ENCODE measurements around the gene NAA80.
A peak's percentile ranks its signal among the peaks of the same experiment; 100 is the strongest.

Gene NAA80, protein sequence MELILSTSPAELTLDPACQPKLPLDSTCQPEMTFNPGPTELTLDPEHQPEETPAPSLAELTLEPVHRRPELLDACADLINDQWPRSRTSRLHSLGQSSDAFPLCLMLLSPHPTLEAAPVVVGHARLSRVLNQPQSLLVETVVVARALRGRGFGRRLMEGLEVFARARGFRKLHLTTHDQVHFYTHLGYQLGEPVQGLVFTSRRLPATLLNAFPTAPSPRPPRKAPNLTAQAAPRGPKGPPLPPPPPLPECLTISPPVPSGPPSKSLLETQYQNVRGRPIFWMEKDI

DNA sequence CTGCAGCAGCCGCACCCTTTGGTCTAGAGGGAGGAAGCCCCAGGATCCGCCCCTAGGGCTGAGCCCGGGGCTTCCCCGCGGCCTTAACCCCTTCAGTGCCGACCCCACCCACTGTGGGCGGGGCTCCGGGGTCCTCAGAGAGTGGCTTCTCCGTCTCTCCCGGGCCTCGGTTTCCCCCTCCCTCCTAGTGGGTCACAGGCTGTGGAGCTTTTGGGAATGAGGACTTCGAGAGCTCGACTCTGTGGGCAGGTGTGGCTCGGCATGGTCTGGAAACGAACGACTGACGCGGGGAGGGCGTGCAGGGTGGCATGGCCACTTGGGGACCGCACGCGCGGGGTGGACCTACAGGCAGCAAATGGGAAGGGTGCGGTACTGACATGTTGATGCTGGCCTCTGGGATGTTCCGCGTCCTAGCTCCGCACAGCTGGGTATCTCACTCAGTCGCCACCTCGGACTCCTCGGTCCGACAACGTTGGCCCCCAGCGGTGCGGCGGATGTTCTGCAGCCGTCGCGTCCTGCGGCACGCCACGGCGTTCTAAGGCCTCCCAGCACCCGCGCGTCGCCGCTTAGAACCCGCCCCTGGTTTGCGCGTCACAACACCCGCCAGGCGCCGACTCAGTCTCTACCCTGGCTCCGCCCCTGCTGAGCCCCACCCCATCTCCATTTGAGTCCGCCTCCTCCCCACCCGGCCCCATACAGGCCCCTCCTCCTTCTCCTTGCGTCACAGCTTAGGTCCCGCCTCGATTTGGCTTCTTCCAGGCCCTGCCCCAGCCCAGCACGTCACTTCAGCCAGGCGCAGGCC, at the start of gene NAA80, which contains the start of gene HYAL3:
Gene NAA80, minus strand, starts transcription at position 570 of the 802 bp plus-strand sequence. CDS start 1,942 bp downstream, outside the sequence.
Gene HYAL3, minus strand, starts transcription at position 570 of the 802 bp plus-strand sequence. CDS start 3,803 bp downstream, outside the sequence.
- FAIRE-seq: peak; percentile 99

DNA sequence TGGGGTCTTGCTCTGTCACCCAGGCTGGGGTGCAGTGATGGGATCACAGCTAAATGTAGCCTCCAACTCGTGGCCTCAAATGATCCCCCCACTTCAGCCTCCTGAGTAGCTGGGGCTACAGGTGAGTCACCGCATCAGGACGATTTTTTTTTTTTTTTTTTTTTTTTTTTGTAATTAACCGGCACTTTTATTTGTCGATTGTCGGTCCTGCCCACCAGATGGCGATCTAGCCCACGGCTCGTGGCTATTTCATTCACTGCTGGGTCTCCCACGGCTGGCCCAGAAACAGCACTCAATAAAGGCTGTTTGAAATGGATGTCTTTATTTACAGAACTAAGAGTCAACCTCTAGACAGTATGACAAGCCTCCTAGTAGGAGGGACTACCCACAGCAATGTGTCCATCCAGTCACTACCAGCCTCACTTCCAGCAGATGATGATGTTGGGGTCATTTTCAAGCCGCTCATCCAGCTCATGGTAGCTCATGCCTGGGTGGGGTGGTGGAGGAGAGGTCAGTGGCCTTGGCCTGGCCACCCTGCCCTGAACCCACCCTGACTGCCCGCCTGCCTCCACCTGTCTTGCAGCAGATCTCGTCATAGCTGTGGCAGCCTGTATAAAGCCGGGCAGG, 48.1 kb upstream of the NAA80 start:
- FAIRE-seq: peak; percentile 90

DNA sequence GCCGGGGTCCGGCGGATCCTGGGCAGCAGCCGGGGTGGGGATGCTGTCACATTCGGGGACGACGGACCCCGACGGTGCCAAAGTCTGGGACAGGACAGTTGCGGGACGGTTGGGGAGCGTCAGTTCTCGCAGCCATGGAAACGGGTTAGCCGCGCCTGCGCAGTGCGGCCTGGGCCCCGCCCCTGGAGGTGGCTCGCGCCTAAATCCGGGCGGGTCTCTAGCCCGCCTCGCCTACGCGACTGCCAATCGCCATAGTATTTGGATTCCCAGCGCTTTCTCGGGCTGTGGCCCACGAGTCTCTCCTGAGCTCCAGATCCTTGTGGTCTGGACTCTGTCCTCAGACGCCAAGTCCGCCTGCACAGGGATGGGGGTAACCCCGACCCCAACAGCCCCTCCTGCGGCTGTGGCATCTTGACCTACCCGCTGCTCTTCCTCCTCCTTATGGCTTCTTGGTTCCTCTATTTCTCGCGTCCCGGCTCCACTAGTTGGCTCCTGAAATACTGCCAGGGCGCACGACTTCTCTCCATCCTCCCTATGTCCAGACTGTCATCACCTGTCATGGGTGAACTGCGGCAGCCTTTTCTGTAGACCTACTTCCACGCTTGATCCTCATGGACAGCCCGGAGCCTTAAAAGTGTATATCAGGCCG, 46.5 kb upstream of the NAA80 start, which contains the start of gene ZMYND10:
Gene ZMYND10, minus strand, starts transcription at position 147 of the 649 bp plus-strand sequence. CDS start 153 bp downstream, outside the sequence.
- no peak for FAIRE-seq

GRCh38 chr3:50345008-50345407, 45.8 kb upstream of the NAA80 start:
- no peak for FAIRE-seq

DNA sequence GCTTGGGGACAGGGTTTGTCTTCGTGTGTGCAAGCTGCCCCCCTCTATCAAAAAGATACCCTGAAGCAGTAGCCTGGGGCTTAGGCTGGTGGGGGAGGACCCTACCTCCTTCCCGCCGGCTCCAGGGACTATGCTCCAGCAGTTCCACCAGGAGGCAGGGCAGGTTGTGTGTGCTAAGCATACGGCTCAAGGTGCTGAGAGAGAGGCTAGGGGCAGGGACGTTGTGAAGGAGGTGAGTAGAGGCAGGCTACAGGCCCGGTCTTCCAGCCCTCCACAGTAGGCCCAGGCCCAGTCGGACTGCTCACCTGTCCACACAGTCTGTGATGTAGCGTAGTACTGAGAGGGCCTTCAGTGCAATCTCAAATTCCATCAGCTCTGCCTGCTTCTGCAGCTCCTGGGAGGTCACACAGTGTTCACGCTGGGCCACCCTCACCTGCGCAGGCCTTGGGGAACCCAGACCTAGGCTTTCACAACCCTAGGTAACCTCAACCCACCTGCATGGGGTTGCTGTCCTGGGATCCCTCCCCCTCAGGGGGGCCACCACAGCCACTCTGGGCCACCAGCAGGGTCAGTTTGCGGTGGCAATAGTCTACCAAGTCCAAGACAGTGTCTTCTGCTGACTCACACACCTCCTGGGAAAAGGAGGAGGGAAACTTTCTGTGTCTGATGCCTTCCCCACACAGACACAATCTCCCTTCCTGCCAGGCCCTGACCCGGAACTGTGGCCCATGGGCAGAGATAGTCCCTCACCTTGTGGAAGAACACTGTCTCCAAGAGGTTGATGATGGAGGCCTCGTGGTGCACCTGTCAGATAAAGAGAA, 43.8 kb upstream of the NAA80 start:
- FAIRE-seq: no peak

DNA sequence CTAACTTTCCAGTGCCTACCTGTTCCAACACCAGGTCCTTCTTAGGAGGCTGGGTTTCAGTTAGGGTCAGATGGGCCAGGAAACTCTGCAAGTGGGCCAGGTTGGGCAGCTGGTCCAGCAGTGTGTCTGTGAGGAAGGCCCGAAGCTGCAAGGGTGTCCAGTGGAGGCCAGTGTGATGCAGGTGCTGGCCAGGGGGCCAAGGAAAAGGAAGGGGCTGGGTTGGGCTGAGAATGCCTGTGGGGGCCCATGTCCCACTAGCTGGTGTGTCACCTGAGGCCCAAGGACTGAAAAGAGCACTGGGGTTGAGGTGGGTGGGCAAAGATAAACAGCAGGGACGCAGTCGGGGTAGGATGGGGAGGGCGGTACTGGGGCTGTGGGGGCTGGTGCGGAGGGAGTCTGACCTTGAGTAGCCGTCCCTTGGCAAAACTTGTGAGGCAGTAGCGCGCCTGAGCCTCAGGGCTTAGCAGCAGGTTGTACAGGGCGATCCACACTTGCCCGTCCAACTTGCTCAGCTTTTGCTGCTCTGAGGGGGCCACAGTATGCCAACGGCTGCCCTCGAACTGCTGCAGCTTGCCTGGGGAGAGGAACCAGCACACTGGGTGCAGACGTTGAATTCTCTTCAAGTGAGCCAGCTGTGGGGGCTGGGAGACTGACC, 42.9 kb upstream of the NAA80 start:
- no peak for FAIRE-seq

GRCh38 chr3:50341537-50341936, 42.3 kb upstream of the NAA80 start:
- no peak for FAIRE-seq

GRCh38 chr3:50340448-50341329, 41.5 kb upstream of the NAA80 start, which contains the start of gene RASSF1:
TSS of gene RASSF1 (minus strand) at chr3:50340836. CDS start at chr3:50340805, 31 bp downstream.
- no peak for FAIRE-seq

- FAIRE-seq: no peak
These were observed 40.9 kb upstream of the NAA80 start for GRCh38 chr3:50340147-50340447.

DNA sequence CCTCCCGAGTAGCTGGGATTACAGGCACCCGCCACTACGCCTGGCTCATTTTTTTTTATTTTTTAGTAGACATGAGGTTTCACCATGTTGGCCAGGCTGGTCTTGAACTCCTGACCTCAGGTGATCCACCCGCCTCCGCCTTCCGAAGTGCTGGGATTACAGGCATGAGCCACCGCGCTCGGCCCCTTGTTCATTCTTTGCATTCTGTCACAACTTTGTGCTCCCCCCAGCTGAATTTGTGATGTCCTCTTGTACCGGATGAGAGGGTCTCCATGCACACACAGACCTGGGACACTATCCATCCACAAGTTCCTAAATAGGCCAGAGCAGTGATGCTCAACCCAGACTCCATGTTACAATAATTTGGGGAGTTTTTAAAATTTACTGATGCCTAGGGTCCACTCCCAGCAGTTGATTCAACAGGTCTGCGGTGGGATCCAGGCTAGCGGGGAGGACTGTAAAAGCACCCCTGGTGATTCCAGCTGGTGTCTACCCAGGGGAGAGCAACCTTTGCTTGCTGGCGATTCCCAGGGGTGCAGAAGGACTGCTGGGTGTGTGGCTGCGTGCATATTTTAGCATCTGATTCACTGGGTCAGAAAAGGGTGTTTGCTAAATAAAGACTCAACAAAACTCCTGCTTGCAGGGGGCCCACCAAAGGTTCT, 40.4 kb upstream of the NAA80 start:
- no peak for FAIRE-seq

- no peak for FAIRE-seq
These were observed 39.8 kb upstream of the NAA80 start for GRCh38 chr3:50338965-50339364.

GRCh38 chr3:50337175-50337861, 38.1 kb upstream of the NAA80 start:
- peak; percentile 97 for FAIRE-seq

GRCh38 chr3:50336452-50337174, 37.4 kb upstream of the NAA80 start:
- no peak for FAIRE-seq

- FAIRE-seq: no peak
These were observed 35.3 kb upstream of the NAA80 start for GRCh38 chr3:50334339-50335075.

GRCh38 chr3:50333744-50334328, 34.6 kb upstream of the NAA80 start:
- no peak for FAIRE-seq

GRCh38 chr3:50331364-50331907, 32.2 kb upstream of the NAA80 start:
- no peak for FAIRE-seq

- FAIRE-seq: no peak
These were observed 31.1 kb upstream of the NAA80 start for GRCh38 chr3:50330330-50330729.

All from A204.1 (cell line).